Measurements from ENCODE around the gene CLPTM1L.

DNA sequence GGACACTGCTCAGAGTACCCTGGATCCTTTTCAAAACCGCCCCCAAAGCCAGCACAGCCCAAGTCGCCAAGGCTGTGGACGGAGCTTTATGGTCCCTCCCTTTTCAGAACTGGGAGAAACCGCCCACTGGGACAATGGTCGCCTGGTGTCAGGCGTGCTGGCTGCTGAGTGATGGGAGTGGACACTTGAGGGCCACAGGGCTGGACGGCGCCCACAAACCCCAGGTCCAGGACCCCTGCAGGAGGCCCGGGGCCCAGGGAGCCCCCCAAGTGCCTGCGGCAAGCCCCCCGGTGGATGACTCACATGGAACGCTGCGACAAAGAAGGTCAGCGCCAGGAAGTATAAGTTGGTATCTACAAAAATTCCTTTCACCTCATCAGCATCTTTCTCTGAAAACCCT is 10.9 kb downstream of the CLPTM1L start:
- TF ChIP-seq, protein P1, sequence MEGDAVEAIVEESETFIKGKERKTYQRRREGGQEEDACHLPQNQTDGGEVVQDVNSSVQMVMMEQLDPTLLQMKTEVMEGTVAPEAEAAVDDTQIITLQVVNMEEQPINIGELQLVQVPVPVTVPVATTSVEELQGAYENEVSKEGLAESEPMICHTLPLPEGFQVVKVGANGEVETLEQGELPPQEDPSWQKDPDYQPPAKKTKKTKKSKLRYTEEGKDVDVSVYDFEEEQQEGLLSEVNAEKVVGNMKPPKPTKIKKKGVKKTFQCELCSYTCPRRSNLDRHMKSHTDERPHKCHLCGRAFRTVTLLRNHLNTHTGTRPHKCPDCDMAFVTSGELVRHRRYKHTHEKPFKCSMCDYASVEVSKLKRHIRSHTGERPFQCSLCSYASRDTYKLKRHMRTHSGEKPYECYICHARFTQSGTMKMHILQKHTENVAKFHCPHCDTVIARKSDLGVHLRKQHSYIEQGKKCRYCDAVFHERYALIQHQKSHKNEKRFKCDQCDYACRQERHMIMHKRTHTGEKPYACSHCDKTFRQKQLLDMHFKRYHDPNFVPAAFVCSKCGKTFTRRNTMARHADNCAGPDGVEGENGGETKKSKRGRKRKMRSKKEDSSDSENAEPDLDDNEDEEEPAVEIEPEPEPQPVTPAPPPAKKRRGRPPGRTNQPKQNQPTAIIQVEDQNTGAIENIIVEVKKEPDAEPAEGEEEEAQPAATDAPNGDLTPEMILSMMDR (IDR thresholded peaks at IDR 0.05): no peak
- no peak for TF ChIP-seq EZH2 (IDR thresholded peaks at IDR 0.05)

All from neural progenitor cell (in vitro differentiated cells).